Germinal center (tissue), 1 donor: ENCODE measurements around the gene KLHL15.
"Not testable (repeated sequence)": the region's sequence is repeated elsewhere in the genome, so short reads cannot be mapped to it uniquely, and the experiment has no call there.

Experiments
- DNase-seq: peaks from one replicate; pipeline ENCODE4 v3.0.0; 2012; ENCODE audit warnings: mixed read lengths, low spot score

Gene KLHL15

DNA sequence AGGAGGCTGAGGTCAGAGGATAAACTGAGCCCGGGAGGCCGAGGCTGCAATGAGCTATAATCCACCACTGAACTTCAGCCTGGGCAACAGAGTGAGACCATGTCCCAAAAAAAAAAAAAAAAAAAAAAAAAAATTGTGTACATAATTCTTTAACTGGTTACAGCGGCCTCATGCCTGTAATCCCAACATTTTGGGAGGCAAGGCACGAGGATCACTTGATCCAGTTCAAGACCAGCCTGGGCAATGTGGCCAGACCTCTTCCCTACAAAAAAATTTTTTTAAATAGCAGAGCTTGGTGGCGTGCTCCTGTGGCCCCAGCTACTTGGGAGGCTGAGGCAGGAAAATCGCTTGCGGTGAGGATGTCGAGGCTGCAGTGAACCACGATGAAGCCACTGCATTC, 9.3 kb downstream of the KLHL15 start:
- no peak for DNase-seq

DNA sequence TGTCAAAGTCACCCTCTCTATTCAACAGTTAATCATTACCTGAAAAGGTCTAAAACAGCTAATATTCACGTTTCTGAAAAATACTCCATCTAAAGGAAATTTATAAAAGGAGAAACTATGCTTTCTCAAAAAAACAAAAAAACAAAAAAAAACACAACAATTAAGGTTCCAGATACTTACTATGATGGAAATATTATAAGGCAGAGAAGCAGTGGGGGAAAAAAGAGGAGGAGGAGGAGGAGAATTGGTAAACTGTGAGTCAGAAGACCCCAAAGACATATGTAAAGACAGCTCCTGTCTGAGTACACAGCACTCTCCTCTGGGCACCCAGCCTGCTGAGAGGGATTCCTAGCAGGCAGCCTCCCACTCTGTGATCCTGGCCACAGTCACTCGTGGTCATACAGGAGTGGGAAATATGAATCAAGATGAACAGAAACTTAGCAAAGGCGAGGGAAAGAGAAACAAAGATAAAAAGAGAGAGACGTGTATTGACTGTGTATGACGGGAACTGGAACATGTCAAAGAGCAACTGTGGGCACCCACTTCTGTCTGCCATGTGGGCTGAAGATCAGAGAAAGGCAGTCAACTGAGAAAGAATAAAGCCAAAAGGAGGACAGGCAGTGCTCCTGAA, 12.5 kb downstream of the KLHL15 start:
- DNase-seq, result no peak

DNA sequence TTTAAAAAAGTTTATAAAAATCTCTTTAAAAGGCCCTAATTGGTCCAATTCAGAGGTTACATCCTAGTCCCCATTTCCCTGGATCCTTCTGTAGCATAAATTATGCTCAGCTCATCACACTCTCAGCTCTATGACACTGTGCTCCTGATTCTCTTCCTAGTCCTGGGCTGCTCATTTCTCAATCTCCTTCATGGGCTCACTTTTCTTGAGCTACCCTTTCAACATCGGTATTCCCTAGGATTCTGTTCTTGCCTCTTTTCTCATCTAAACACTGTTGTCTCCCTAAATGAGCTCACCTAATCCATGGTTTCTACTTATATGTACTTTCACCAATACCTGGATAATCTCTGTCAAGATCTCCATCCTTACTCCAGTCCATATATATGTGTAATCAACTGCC, 14.7 kb downstream of the KLHL15 start:
- no peak for DNase-seq

DNA sequence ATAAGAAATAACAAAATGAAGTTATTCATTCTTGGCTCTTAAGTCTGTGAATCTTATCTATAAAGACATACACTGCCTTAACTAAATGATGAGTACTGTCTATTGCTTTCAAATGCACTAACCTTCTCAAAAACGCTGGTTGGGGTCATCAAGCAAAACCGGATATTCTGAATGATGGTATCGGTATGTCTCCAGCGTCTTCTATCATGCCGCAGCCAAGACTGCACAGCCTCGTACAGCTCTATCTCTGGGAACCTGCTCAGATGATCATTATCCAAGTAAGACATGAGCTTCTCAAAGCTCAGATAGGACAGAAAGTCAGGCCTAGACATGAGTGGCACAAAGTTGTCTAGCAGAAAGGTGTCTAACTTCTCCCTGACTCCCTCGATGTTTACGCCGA, 21.1 kb downstream of the KLHL15 start:
- DNase-seq, result no peak

- no peak for DNase-seq
Measured at GRCh38 chrX:24005028-24005427, 22.0 kb downstream of the KLHL15 start.

- no peak for DNase-seq
Measured at GRCh38 chrX:24002792-24003191, 24.2 kb downstream of the KLHL15 start.

DNA sequence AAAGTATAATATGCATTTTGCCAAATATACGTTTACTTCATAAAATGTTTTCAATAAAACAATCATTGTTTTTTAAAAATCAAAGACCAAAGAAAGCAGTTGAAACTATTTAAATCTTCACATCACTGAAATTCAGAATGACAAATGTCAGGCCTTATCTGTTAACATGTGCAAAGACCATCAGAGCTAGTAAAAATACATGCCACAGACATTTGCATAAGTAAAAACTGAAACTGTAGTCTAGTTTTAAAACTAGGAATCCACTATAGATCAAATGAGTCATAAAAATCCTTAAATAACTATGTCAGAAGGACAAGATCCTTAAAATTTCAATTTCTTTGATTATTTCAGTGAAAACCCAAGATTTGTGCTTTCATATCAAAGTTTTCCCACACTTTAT, 24.8 kb downstream of the KLHL15 start:
- DNase-seq, result no peak

GRCh38 chrX:23999671-24000070, 27.3 kb downstream of the KLHL15 start:
- DNase-seq, result no peak

DNA sequence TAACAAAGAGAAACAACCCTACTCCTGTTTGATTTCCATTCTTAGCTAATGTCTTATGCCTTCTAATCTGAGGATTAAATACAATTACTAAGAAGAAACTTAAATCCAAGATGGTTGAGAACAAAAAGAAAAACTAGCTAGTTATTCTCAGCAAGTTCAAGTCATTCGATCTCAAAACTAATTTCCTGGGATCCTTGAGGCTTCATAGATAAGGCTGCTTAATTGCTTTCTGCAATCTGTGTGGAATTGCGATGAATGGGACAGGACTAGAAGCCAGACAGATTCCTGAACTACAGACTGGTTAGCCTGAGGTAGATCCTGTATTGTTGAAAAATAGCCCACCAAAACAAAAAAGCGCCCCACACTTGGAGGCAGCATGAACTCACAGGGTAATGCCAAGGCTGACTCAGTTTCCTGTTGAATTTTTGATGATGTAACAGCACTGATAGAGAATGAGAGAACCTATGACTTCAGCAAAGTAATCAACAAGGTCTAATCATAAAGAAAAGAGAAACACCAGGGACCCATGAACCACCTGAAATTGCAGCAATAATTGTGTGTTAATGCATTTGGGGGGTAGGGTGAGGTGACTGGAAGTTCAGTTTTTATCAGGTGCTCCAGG, 33.9 kb downstream of the KLHL15 start:
- DNase-seq, result no peak

DNA sequence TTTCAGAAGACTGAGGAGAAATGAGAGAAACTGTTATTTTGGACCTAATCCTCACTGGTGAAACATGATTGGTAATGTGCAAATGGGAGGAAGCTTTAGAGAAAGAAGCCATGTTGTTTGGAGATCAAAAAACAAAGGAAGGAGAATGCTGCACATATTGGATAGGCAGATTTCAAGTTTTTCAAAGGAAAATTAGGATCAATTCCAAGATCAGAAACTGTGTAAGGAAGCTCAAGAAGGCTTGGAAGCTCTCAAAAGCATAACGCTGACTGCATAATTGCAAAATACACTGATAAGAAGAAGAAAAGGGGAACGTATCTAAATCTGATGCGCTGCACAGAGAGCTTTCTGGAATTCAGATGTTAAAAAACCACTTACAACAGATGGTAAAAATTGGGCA, 34.6 kb downstream of the KLHL15 start:
- no peak for DNase-seq

GRCh38 chrX:23990455-23990854, 36.5 kb downstream of the KLHL15 start:
- DNase-seq, result no peak

- DNase-seq, result no peak
Measured at GRCh38 chrX:23989689-23990088, 37.3 kb downstream of the KLHL15 start.

GRCh38 chrX:23982891-23983290, 44.1 kb downstream of the KLHL15 start:
- DNase-seq, result no peak

DNA sequence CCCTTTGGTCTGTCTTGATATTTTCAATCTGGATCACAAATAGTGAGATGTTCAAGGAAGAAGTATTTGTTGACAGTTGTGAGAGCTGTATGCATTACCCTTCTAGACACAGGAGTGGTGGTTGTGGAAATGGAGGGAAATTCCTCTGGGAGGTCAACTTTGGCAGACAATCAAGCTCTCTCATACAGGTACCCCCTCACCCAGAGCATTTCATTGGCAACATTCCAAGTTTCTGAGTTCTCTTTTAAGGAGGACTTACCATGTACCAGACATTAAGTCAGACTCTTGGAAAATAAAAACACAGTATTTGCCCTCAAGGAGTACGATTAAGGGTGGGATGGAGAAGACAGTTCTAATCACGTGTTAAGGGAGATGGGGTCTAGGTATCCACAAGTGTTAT, 45.3 kb downstream of the KLHL15 start:
- DNase-seq, result no peak

DNA sequence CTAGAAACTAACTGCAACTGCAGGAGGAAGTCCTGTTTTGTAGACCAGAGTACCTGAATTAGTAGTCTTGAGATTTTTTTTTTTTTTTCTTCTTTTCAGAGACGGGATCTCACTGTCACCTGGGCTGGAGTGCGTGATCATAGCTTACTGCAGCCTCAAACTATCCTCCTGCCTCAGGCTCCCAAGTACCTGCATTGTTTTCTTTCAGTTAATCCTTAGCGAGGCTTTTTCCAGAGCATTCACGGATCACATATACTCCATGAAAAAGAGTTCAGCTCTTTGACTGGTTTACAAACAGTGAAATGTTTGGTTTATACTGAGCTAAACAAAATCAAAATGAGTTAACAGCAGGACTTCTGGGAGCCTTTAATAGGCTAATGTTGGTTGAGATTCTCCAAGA, 45.8 kb downstream of the KLHL15 start:
- no peak for DNase-seq

GRCh38 chrX:23980011-23980441, 47.0 kb downstream of the KLHL15 start:
- DNase-seq, result no peak

GRCh38 chrX:23978491-23978890, 48.5 kb downstream of the KLHL15 start:
- DNase-seq, result no peak

DNA sequence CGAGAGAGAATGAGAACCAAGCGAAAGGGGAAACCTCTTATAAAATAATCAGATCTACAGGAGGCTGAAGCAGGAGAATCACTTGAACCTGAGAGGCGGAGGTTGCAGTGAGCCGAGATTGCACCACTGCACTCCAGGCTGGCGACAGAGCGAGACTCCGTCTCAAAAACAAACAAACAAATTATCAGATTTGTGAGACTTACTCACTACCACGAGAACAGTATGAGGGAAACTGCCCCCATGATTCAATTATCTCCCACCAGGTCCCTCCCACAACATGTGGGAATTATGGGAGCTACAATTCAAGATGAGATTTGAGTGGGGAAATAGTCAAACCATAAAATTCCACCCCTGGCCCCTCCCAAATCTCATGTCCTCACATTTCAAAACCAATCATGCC, 61.4 kb downstream of the KLHL15 start:
- DNase-seq, result not testable (repeated sequence)

DNA sequence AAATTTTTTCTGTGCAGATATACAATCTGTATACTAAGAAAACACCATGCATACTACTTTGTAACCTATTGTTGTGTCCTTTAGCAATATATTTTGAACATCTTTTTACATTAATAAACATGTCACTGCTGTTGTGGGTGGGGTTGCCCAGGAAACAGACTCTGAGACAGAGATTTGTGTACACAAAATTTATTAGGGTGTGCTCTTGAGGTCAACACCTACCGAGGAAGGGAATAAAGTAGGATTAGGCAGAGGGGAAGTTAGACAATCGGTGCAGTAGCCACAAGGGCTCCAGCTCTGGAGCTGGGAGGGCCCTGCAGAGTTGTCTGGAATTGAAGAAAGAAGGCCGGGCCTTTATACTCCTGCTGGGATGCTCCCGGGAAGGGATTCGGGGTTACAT, 62.8 kb downstream of the KLHL15 start:
- no peak for DNase-seq

DNA sequence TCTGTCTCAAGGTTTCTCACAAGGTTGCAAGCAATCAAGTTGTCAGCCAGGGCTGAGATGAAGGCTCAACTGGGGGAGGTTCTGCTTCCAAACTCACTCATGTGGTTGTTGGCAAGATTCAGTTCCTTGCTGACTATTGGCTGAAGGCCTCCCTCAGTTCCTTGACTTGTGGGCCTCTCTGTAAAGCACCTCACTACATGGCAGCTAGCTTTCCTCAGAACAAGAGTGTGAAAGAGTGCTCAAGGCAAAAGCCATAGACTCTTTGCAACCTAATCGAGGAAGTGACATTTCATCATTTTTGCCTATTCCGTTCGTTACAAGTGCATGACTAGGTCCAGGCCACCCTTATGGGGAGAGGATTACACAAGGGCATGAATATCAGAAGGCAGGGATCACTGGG, 67.2 kb downstream of the KLHL15 start:
- no peak for DNase-seq

DNA sequence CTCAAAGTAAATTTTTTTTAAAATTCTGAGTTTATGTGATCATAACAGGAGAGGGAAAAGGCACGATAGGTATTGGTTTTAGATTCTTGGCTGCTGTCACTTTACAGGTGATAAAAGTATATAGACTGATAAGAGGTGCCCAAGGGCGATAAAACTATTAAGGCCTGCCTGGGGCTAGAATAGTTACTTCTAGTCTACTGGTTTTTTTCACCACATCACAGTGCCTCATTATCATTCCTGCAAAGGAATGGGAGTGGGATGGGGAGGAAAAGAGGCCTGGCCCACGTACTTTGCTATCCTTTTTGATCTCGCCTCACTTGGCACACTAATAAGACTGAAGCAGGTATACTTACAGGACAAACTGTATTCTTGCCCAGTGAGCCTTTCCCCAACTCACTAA, 72.6 kb downstream of the KLHL15 start:
- no peak for DNase-seq

- no peak for DNase-seq
Measured at GRCh38 chrX:23953908-23954269, 73.1 kb downstream of the KLHL15 start.

GRCh38 chrX:23952984-23953907, 73.7 kb downstream of the KLHL15 start:
- DNase-seq, result peak; percentile 54
